Motor neuron (in vitro differentiated cells): Measurements from ENCODE around the gene GDF10. TPM values are rescaled to one million over a fixed set of nuclear protein-coding genes. Genes with fewer than 3 reads are reported as not detected.
A peak's percentile ranks its signal among the peaks of the same experiment; 100 is the strongest.

Experiments used
- ATAC-seq, 8 experiments: fragments of 200-7000 bp; cut with Tn5 transposase; replicated peaks in 6 of 8; 2 replicates each; pipeline ENCODE4 v1.8.0; 2021; ENCODE audit warnings: mild to moderate bottlenecking in 8 of 8, moderate library complexity in 8 of 8
- H3K27ac ChIP-seq, 2 donors: fragments of 250-450 bp; sonication (Bioruptor Pico); 2 replicates each; pipeline ENCODE4 v1.9.0; 2021; ENCODE audit warnings: antibody characterized with exemption in 2 of 2, mild to moderate bottlenecking in 2 of 2, moderate library complexity in 1 of 2
- H3K4me1 ChIP-seq, 2 donors: fragments of 250-450 bp; sonication (Bioruptor Pico); replicated peaks in 1 of 2; 2 replicates each; pipeline ENCODE4 v1.6.1; 2021; ENCODE audit warnings: antibody characterized with exemption in 2 of 2, mild to moderate bottlenecking in 2 of 2, moderate library complexity in 1 of 2
- H3K4me3 ChIP-seq, 5 donors: fragments of 250-450 bp; sonication (Bioruptor Pico); 2 replicates each; pipeline ENCODE4 v1.9.0; 2021; ENCODE audit warnings: antibody characterized with exemption in 5 of 5, mild to moderate bottlenecking in 5 of 5, moderate library complexity in 4 of 5
- WGBS, 10 experiments: fragments of 450-650 bp; shearing (Covaris generic); methylation state at CpG; one replicate each; pipeline ENCODE4 v1.0.0; 2022; 5-methylcytosine and 5-hydroxymethylcytosine counted together
- in situ Hi-C, 9 experiments: fragments of 400-800 bp; cut with MboI; loops; one replicate each; pipeline ENCODE4 v1.15.0; 2021; ENCODE audit warnings: low sequenced_read_pairs in 9 of 9, low pct_unique_long_range_greater_than_20kb in 2 of 9; ENCODE audit not compliant: unreplicated experiment in 9 of 9
- total RNA-seq, 8 experiments: library from RNA; unstranded; fragments of 300-600 nt; gene quantifications; 2 replicates each; pipeline versions ENCODE4 v1.2.3 to v1.2.4, GENCODE V29; 2022

GDF10 gene
- total RNA-seq, 8 experiments from 2014 or later = 0.05 to 78.6 (median 0.17) TPM; not detected in 3

- no peak overlapping the region for H3K4me3 ChIP-seq
- no peak for ATAC-seq
- in situ Hi-C loops = no loop called here
- no peak overlapping the region for H3K27ac ChIP-seq
- 27 to 86% (median 72%) methylated on average over 1 to 5 of the region's 5 CpGs; no CpG with 5 or more reads in 5 of the 10 experiments for WGBS, 10 experiments
- no peaks in the 10 kb centered on the region for H3K4me1 ChIP-seq
Observed at GRCh38 chr10:47259466-47259865, 40.5 kb upstream of the GDF10 start.

GRCh38 chr10:47260505-47261111 is 39.4 kb upstream of the GDF10 start:
- in situ Hi-C loops = no loop called here
- 26 to 100% (median 69%) methylated on average over 1 to 8 of the region's 9 CpGs; no CpG with 5 or more reads in 1 of the 10 experiments for WGBS, 10 experiments
- Histone ChIP-seq H3K27ac (no peak overlapping the region), H3K4me3 (no peak overlapping the region), H3K4me1 (no peaks in the 10 kb centered on the region)
- ATAC-seq = no peak

GRCh38 chr10:47261121-47261520 is 38.9 kb upstream of the GDF10 start:
- ATAC-seq = no peak
- in situ Hi-C loops = no loop called here
- no peaks in the 10 kb centered on the region for H3K4me1 ChIP-seq
- no CpG with 5 or more reads among the region's 1 CpG for WGBS, 10 experiments
- no peak overlapping the region for H3K27ac ChIP-seq
- no peak overlapping the region for H3K4me3 ChIP-seq

GRCh38 chr10:47261556-47261955 is 38.4 kb upstream of the GDF10 start:
- H3K4me3 ChIP-seq = no peak overlapping the region
- 10 to 80% (median 60%) methylated on average over 1 to 2 of the region's 5 CpGs; no CpG with 5 or more reads in 7 of the 10 experiments for WGBS, 10 experiments
- no peaks in the 10 kb centered on the region for H3K4me1 ChIP-seq
- peak in 3 of 8 experiments; percentile 22 to 44 (median 41) for ATAC-seq
- in situ Hi-C loops = no loop called here
- no peak overlapping the region for H3K27ac ChIP-seq

- in situ Hi-C loops = no loop called here
- H3K27ac ChIP-seq = no peak overlapping the region
- ATAC-seq = peak in 3 of 8 experiments; percentile 32 to 80 (median 76)
- 0 to 86% (median 69%) methylated on average over 3 to 5 of the region's 5 CpGs for WGBS, 10 experiments
- no peak overlapping the region for H3K4me3 ChIP-seq
- no peaks in the 10 kb centered on the region for H3K4me1 ChIP-seq
Observed at GRCh38 chr10:47262606-47263533, 37.1 kb upstream of the GDF10 start.

- Histone ChIP-seq H3K4me3 (no peak overlapping the region), H3K27ac (no peak overlapping the region), H3K4me1 (no peaks in the 10 kb centered on the region)
- no peak for ATAC-seq
- in situ Hi-C loops = no loop called here
- WGBS, 10 experiments = 67 to 100% (median 80%) methylated on average over 1 to 6 of the region's 7 CpGs; no CpG with 5 or more reads in 5 of the 10 experiments
Observed at GRCh38 chr10:47264797-47265281, 35.2 kb upstream of the GDF10 start.

GRCh38 chr10:47266602-47267001 is 33.4 kb upstream of the GDF10 start:
- no peaks in the 10 kb centered on the region for H3K4me1 ChIP-seq
- H3K4me3 ChIP-seq = no peak overlapping the region
- 31 to 100% (median 83%) methylated on average over 1 to 4 of the region's 5 CpGs; no CpG with 5 or more reads in 3 of the 10 experiments for WGBS, 10 experiments
- ATAC-seq = no peak
- no peak overlapping the region for H3K27ac ChIP-seq
- in situ Hi-C loops = no loop called here

GRCh38 chr10:47268696-47269095 is 31.3 kb upstream of the GDF10 start:
- Histone ChIP-seq H3K4me3 (no peak overlapping the region), H3K27ac (no peak overlapping the region), H3K4me1 (no peaks in the 10 kb centered on the region)
- no peak for ATAC-seq
- WGBS, 10 experiments = 84 to 100% (median 96%) methylated on average over 1 to 7 of the region's 9 CpGs; no CpG with 5 or more reads in 6 of the 10 experiments
- in situ Hi-C loops = no loop called here

GRCh38 chr10:47269294-47269693 is 30.7 kb upstream of the GDF10 start:
- Histone ChIP-seq H3K4me1 (no peaks in the 10 kb centered on the region), H3K27ac (no peak overlapping the region), H3K4me3 (no peak overlapping the region)
- 33 to 100% (median 67%) methylated on average over 1 to 5 of the region's 5 CpGs; no CpG with 5 or more reads in 1 of the 10 experiments for WGBS, 10 experiments
- in situ Hi-C loops = no loop called here
- no peak for ATAC-seq

GRCh38 chr10:47276071-47276470 is 23.9 kb upstream of the GDF10 start:
- Histone ChIP-seq H3K4me3 (no peak overlapping the region), H3K27ac (no peak overlapping the region), H3K4me1 (no peaks in the 10 kb centered on the region)
- in situ Hi-C loops = no loop called here
- ATAC-seq = no peak
- WGBS, 10 experiments = 0 to 73% (median 59%) methylated on average over 1 to 2 of the region's 2 CpGs; no CpG with 5 or more reads in 6 of the 10 experiments

- ATAC-seq = no peak
- 45 to 88% (median 70%) methylated on average over 2 to 8 of the region's 11 CpGs; no CpG with 5 or more reads in 2 of the 10 experiments for WGBS, 10 experiments
- in situ Hi-C loops = no loop called here
- no peak overlapping the region for H3K27ac ChIP-seq
- no peak overlapping the region for H3K4me3 ChIP-seq
- H3K4me1 ChIP-seq = no peaks in the 10 kb centered on the region
Observed at GRCh38 chr10:47276576-47277351, 23.2 kb upstream of the GDF10 start.

GRCh38 chr10:47277352-47278151 is 22.4 kb upstream of the GDF10 start:
- Histone ChIP-seq H3K27ac (no peak overlapping the region), H3K4me1 (no peaks in the 10 kb centered on the region), H3K4me3 (no peak overlapping the region)
- ATAC-seq = no peak
- WGBS, 10 experiments = 10 to 100% (median 60%) methylated on average over 1 to 3 of the region's 7 CpGs; no CpG with 5 or more reads in 3 of the 10 experiments
- in situ Hi-C loops = no loop called here
